Measurements from ENCODE around the gene SLC9A7. TPM values are rescaled to one million over a fixed set of nuclear protein-coding genes. Genes with fewer than 3 reads are reported as not detected.

The SLC9A7 gene
- total and polyA plus RNA-seq, 2 donors (not counting 1 experiment from before 2014, with no cell fraction given) = 13.9 to 47.7 TPM

GRCh38 chrX:46750889-46751288 is 8.0 kb downstream of the SLC9A7 start:
- Histone ChIP-seq H3K9me3 (ENCODE audit: control insufficient read depth, insufficient read depth, low read depth, low read length) (no peaks in the 10 kb centered on the region), H3K36me3 (ENCODE audit: control insufficient read depth, insufficient read depth, low read length) (no peaks in the 10 kb centered on the region), H3K4me2 (ENCODE audit: extremely low read depth, insufficient read depth, low read length) (no peak overlapping the region), H3K9ac (ENCODE audit: insufficient read depth, low read length) (no peak overlapping the region), H3K79me2 (ENCODE audit: control insufficient read depth, insufficient read depth, low read length) (peaks cover 10% of the 10 kb centered on the region), H4K20me1 (ENCODE audit: control insufficient read depth, extremely low read depth, insufficient read depth, low read length) (no peaks in the 10 kb centered on the region), H3K4me1 (ENCODE audit: control insufficient read depth, extremely low read depth, insufficient read depth, low read length) (no peaks in the 10 kb centered on the region), H3K27me3 (ENCODE audit: control insufficient read depth, insufficient read depth, low read length) (no peaks in the 10 kb centered on the region), H2AFZ (ENCODE audit: low read length) (no peak overlapping the region), H3K27ac (ENCODE audit: insufficient read depth, low read length) (no peak overlapping the region), H3K4me3 (replicated peaks in 1 of 4; ENCODE audit: control extremely low read depth in 1 of 4, insufficient read depth in 1 of 4, low read depth in 3 of 4, low read length in 4 of 4) (no peak overlapping the region)
- TF ChIP-seq, protein P1, sequence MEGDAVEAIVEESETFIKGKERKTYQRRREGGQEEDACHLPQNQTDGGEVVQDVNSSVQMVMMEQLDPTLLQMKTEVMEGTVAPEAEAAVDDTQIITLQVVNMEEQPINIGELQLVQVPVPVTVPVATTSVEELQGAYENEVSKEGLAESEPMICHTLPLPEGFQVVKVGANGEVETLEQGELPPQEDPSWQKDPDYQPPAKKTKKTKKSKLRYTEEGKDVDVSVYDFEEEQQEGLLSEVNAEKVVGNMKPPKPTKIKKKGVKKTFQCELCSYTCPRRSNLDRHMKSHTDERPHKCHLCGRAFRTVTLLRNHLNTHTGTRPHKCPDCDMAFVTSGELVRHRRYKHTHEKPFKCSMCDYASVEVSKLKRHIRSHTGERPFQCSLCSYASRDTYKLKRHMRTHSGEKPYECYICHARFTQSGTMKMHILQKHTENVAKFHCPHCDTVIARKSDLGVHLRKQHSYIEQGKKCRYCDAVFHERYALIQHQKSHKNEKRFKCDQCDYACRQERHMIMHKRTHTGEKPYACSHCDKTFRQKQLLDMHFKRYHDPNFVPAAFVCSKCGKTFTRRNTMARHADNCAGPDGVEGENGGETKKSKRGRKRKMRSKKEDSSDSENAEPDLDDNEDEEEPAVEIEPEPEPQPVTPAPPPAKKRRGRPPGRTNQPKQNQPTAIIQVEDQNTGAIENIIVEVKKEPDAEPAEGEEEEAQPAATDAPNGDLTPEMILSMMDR (conservative IDR thresholded peaks at IDR 0.05 in 1 of 2, IDR thresholded peaks at IDR 0.05 in 1 of 2; ENCODE audit: low read depth in 1 of 2, low read length in 2 of 2) = no peak
- TF ChIP-seq EZH2 (IDR thresholded peaks at IDR 0.05; ENCODE audit: low read length, missing control alignments) = no peak
- DNase-seq (ENCODE audit: low read depth in 2 of 2) = no peak

DNA sequence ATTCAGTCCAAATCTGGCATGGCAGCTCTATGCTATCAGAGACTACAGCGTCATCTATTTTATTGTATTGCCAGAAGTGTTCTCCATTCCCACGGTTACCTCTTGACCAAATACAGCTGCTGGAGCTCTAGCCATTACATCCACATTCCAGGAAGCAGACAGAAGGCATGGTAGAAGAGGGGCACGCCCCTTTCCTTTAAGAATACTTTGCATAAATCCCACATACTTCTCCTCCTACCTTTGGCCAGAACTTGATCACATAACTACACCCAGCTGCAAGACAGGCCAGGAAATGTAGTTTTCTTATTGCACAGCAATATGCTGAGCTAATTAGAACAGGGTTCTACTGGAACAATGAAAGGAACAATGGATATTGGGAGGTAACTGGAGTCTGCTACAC is 14.9 kb downstream of the SLC9A7 start:
- no peak overlapping the region for H3K4me2 ChIP-seq (ENCODE audit: extremely low read depth, insufficient read depth, low read length)
- no peak overlapping the region for H3K27ac ChIP-seq (ENCODE audit: insufficient read depth, low read length)
- no peaks in the 10 kb centered on the region for H3K27me3 ChIP-seq (ENCODE audit: control insufficient read depth, insufficient read depth, low read length)
- H3K4me1 ChIP-seq (ENCODE audit: control insufficient read depth, extremely low read depth, insufficient read depth, low read length) = no peaks in the 10 kb centered on the region
- H3K9ac ChIP-seq (ENCODE audit: insufficient read depth, low read length) = no peak overlapping the region
- no peaks in the 10 kb centered on the region for H3K36me3 ChIP-seq (ENCODE audit: control insufficient read depth, insufficient read depth, low read length)
- H3K79me2 ChIP-seq (ENCODE audit: control insufficient read depth, insufficient read depth, low read length) = peaks cover 6% of the 10 kb centered on the region
- H4K20me1 ChIP-seq (ENCODE audit: control insufficient read depth, extremely low read depth, insufficient read depth, low read length) = no peaks in the 10 kb centered on the region
- DNase-seq (ENCODE audit: low read depth in 2 of 2) = peak in 1 of 2 donors; percentile 26
- TF ChIP-seq, protein P1 (conservative IDR thresholded peaks at IDR 0.05 in 1 of 2, IDR thresholded peaks at IDR 0.05 in 1 of 2; ENCODE audit: low read depth in 1 of 2, low read length in 2 of 2) = no peak
- no peak for TF ChIP-seq EZH2 (IDR thresholded peaks at IDR 0.05; ENCODE audit: low read length, missing control alignments)
- H2AFZ ChIP-seq (ENCODE audit: low read length) = no peak overlapping the region
- H3K9me3 ChIP-seq (ENCODE audit: control insufficient read depth, insufficient read depth, low read depth, low read length) = no peaks in the 10 kb centered on the region
- H3K4me3 ChIP-seq (replicated peaks in 1 of 4; ENCODE audit: control extremely low read depth in 1 of 4, insufficient read depth in 1 of 4, low read depth in 3 of 4, low read length in 4 of 4) = no peak overlapping the region

DNA sequence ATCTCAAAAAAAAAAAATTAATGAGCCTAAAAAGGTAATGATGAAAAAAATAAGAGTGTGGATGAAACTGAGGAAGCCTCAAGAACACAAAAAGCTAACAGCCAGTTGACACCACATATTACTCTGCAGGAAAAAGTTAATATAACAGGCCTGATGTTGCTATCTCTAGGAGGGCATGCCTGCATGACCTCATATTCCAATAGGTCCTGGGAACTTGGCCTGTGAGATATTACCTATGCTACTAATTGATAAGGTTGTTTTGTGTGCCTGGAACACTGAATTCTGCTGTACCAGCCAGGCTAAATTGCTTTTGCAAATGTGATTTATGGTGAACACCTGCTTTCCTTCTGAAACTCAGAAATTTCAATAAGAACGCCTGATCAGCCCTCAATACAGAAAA is 15.9 kb downstream of the SLC9A7 start:
- Histone ChIP-seq H3K79me2 (ENCODE audit: control insufficient read depth, insufficient read depth, low read length) (peaks cover 6% of the 10 kb centered on the region), H3K27me3 (ENCODE audit: control insufficient read depth, insufficient read depth, low read length) (no peaks in the 10 kb centered on the region), H3K27ac (ENCODE audit: insufficient read depth, low read length) (no peak overlapping the region), H3K9ac (ENCODE audit: insufficient read depth, low read length) (no peak overlapping the region), H2AFZ (ENCODE audit: low read length) (no peak overlapping the region), H3K4me2 (ENCODE audit: extremely low read depth, insufficient read depth, low read length) (no peak overlapping the region), H4K20me1 (ENCODE audit: control insufficient read depth, extremely low read depth, insufficient read depth, low read length) (no peaks in the 10 kb centered on the region), H3K9me3 (ENCODE audit: control insufficient read depth, insufficient read depth, low read depth, low read length) (no peaks in the 10 kb centered on the region), H3K4me3 (replicated peaks in 1 of 4; ENCODE audit: control extremely low read depth in 1 of 4, insufficient read depth in 1 of 4, low read depth in 3 of 4, low read length in 4 of 4) (no peak overlapping the region), H3K36me3 (ENCODE audit: control insufficient read depth, insufficient read depth, low read length) (no peaks in the 10 kb centered on the region), H3K4me1 (ENCODE audit: control insufficient read depth, extremely low read depth, insufficient read depth, low read length) (no peaks in the 10 kb centered on the region)
- no peak for DNase-seq (ENCODE audit: low read depth in 2 of 2)
- TF ChIP-seq EZH2 (IDR thresholded peaks at IDR 0.05; ENCODE audit: low read length, missing control alignments) = no peak
- TF ChIP-seq, protein P1 (conservative IDR thresholded peaks at IDR 0.05 in 1 of 2, IDR thresholded peaks at IDR 0.05 in 1 of 2; ENCODE audit: low read depth in 1 of 2, low read length in 2 of 2) = no peak
